Measurements from ENCODE around the gene XRCC1. TPM values are rescaled to one million over a fixed set of nuclear protein-coding genes. Genes with fewer than 3 reads are reported as not detected.

The XRCC1 gene
- total RNA-seq, 2 experiments from 2014 or later, result 25.1 to 26.2 TPM

GRCh38 chr19:43582495-43582894 is 7.2 kb upstream of the XRCC1 start:
- H3K9me3 Mint-ChIP-seq, result no peaks in the 10 kb centered on the region
- peaks cover 8% of the 10 kb centered on the region for H3K4me1 ChIP-seq (ENCODE audit: insufficient read depth, low read length)
- H3K4me3 ChIP-seq (ENCODE audit: low read length), result no peak overlapping the region
- POLR2A ChIA-PET, result no interaction called here
- no peaks in the 10 kb centered on the region for H3K36me3 ChIP-seq (ENCODE audit: insufficient read depth, low read length)
- no peak overlapping the region for H3K27ac ChIP-seq (ENCODE audit: low read depth in 1 of 2, low read length in 2 of 2)
- no peak for DNase-seq
- H3K9me3 ChIP-seq (ENCODE audit: control insufficient read depth in 1 of 2, insufficient read depth in 1 of 2, low read length in 2 of 2), result no peaks in the 10 kb centered on the region
- H3K27me3 Mint-ChIP-seq, result no peaks in the 10 kb centered on the region
- no peak for TF ChIP-seq CTCF (IDR thresholded peaks at IDR 0.05)
- H3K4me3 Mint-ChIP-seq, result no peak overlapping the region
- H3K4me1 Mint-ChIP-seq (ENCODE audit: low read depth), result peaks cover 19% of the 10 kb centered on the region
- ATAC-seq (ENCODE audit: poor library complexity), result no peak
- intact Hi-C loops (cut with DNase I, micrococcal nuclease), result no loop called here
- no peak overlapping the region for H3K27ac Mint-ChIP-seq
- CTCF ChIA-PET, result interaction anchor here (2.0 kb wide), 1 partner anchor 12 kb away, joined by 5 read pairs; no protein-coding TSS in a partner anchor
- no peaks in the 10 kb centered on the region for H3K36me3 Mint-ChIP-seq (ENCODE audit: low read depth)
- H3K27me3 ChIP-seq (ENCODE audit: control insufficient read depth in 1 of 2, insufficient read depth in 2 of 2, low read length in 2 of 2), result no peaks in the 10 kb centered on the region

- intact Hi-C loops (cut with DNase I, micrococcal nuclease), result no loop called here
- CTCF ChIA-PET, result interaction anchor here (2.0 kb wide), 1 partner anchor 13 kb away, joined by 5 read pairs; no protein-coding TSS in a partner anchor
- no peak for DNase-seq
These were observed 6.1 kb upstream of the XRCC1 start for GRCh38 chr19:43581467-43581866.

GRCh38 chr19:43578787-43579186 is 3.5 kb upstream of the XRCC1 start:
- intact Hi-C loops (cut with DNase I, micrococcal nuclease), result loop anchor here in 1 of 2 experiments (1.0 kb wide), 1 partner anchor 17 kb away; no protein-coding TSS in a partner anchor
- Mint-ChIP-seq H3K36me3 (ENCODE audit: low read depth) (peaks cover 12% of the 10 kb centered on the region), H3K27me3 (no peaks in the 10 kb centered on the region), H3K4me1 (ENCODE audit: low read depth) (peaks cover 39% of the 10 kb centered on the region), H3K27ac (peak overlapping the region; percentile 24), H3K4me3 (peak overlapping the region; percentile 68), H3K9me3 (no peaks in the 10 kb centered on the region)
- H3K9me3 ChIP-seq (ENCODE audit: control insufficient read depth in 1 of 2, insufficient read depth in 1 of 2, low read length in 2 of 2), result no peaks in the 10 kb centered on the region
- ChIA-PET CTCF (interaction anchor here (1.2 kb wide), 1 partner anchor 16 kb away, joined by 3 read pairs; no protein-coding TSS in a partner anchor), POLR2A (no interaction called here)
- no peak overlapping the region for H3K27ac ChIP-seq (ENCODE audit: low read depth in 1 of 2, low read length in 2 of 2)
- H3K36me3 ChIP-seq (ENCODE audit: insufficient read depth, low read length), result no peaks in the 10 kb centered on the region
- DNase-seq, result no peak
- no peak for TF ChIP-seq CTCF (IDR thresholded peaks at IDR 0.05)
- H3K4me3 ChIP-seq (ENCODE audit: low read length), result no peak overlapping the region
- H3K4me1 ChIP-seq (ENCODE audit: insufficient read depth, low read length), result peaks cover 31% of the 10 kb centered on the region
- H3K27me3 ChIP-seq (ENCODE audit: control insufficient read depth in 1 of 2, insufficient read depth in 2 of 2, low read length in 2 of 2), result no peaks in the 10 kb centered on the region
- ATAC-seq (ENCODE audit: poor library complexity), result no peak

More at GRCh38 chr19:43581467-43581866, 6.1 kb upstream of the XRCC1 start:
- Histone ChIP-seq H3K27ac (ENCODE audit: low read depth in 1 of 2, low read length in 2 of 2) (no peak overlapping the region), H3K9me3 (ENCODE audit: control insufficient read depth in 1 of 2, insufficient read depth in 1 of 2, low read length in 2 of 2) (no peaks in the 10 kb centered on the region), H3K4me1 (ENCODE audit: insufficient read depth, low read length) (peaks cover 10% of the 10 kb centered on the region), H3K4me3 (ENCODE audit: low read length) (no peak overlapping the region), H3K36me3 (ENCODE audit: insufficient read depth, low read length) (no peaks in the 10 kb centered on the region), H3K27me3 (ENCODE audit: control insufficient read depth in 1 of 2, insufficient read depth in 2 of 2, low read length in 2 of 2) (no peaks in the 10 kb centered on the region)
- Mint-ChIP-seq H3K4me3 (no peak overlapping the region), H3K36me3 (ENCODE audit: low read depth) (no peaks in the 10 kb centered on the region), H3K27me3 (no peaks in the 10 kb centered on the region), H3K9me3 (no peaks in the 10 kb centered on the region), H3K4me1 (ENCODE audit: low read depth) (peaks cover 27% of the 10 kb centered on the region), H3K27ac (no peak overlapping the region)
- TF ChIP-seq CTCF (IDR thresholded peaks at IDR 0.05), result no peak
- POLR2A ChIA-PET, result no interaction called here
- ATAC-seq (ENCODE audit: poor library complexity), result no peak

All from CD4-positive, alpha-beta T cell (primary cell).